ENCODE results near the gene BUB1.

GRCh38 chr2:110713513-110714362, 35.9 kb upstream of the BUB1 start:
- TF ChIP-seq CTCF (IDR thresholded peaks at IDR 0.05) (no peak), POLR2A (IDR thresholded peaks at IDR 0.05) (no peak)

Data from ovary (tissue), 3 donors.